HCT116 (cell line): ENCODE results near the gene LRCH1.

ENCODE experiments used
- EGR1 ChIP-seq: IDR thresholded peaks from 2 replicates; pipeline ENCODE4 v1.6.1; 2012; ENCODE audit warnings: low read depth
- EZH2 ChIP-seq: fragments of 200-600 bp; sonication (generic); IDR thresholded peaks from 2 replicates; pipeline ENCODE4 v1.6.1; 2017; ENCODE audit warnings: antibody characterized with exemption, mixed run types
- EZH2phosphoT487 ChIP-seq: fragments of 200-600 bp; IDR thresholded peaks from 2 replicates; pipeline ENCODE4 v1.6.1; 2018; ENCODE audit warnings: antibody characterized with exemption, borderline replicate concordance
- JUND ChIP-seq: IDR thresholded peaks from 2 replicates; pipeline ENCODE4 v1.6.1; 2012
- POLR2A ChIP-seq: IDR thresholded peaks from 2 replicates; pipeline ENCODE4 v1.7.0; 2011; ENCODE audit warnings: borderline replicate concordance; ENCODE audit not compliant: insufficient read depth, insufficient read length; ENCODE audit errors: extremely low read depth
- SRF ChIP-seq: IDR thresholded peaks from 2 replicates; pipeline ENCODE4 v1.6.1; 2012; ENCODE audit warnings: low read depth
- TF ChIP-seq, protein P1 (sequence below), 3 experiments: fragments of 200-600 bp in 1 of 3; sonication (generic) in 1 of 3; IDR thresholded peaks in 2 of 3; conservative IDR thresholded peaks in 1 of 3; 2 replicates each; pipeline ENCODE4 v1.5.1; 2012 to 2017; ENCODE audit warnings: low read depth in 2 of 3, low read length in 2 of 3, antibody characterized with exemption in 1 of 3, borderline replicate concordance in 1 of 3, control low read depth in 1 of 3, mild to moderate bottlenecking in 1 of 3, mixed read lengths in 1 of 3, mixed run types in 1 of 3, moderate library complexity in 1 of 3; ENCODE audit not compliant: insufficient read depth in 1 of 3

DNA sequence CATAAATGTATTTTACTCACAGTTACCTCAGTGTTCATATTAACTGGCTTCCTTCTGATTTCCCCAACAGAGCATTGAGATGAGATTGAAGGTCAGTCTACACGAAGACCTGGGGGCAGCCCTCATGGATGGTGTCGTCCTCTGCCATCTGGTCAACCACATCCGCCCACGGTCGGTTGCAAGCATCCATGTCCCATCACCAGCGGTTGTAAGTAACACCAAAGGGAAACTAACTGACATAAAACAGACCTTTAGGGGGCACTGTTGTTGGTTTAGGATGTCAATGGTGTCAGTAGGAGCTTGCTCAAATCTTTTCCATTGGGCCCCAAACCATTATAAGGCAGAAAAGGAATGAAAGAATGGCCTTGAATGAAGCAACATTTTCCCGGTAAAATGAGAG, 175.8 kb downstream of the LRCH1 start:
- TF ChIP-seq EZH2 (no peak), SRF (no peak), EGR1 (0 out of 2 replicates have a peak, but pooled peaks have one; percentile 15), JUND (no peak), POLR2A (no peak), EZH2phosphoT487 (no peak)
- TF ChIP-seq, protein P1, sequence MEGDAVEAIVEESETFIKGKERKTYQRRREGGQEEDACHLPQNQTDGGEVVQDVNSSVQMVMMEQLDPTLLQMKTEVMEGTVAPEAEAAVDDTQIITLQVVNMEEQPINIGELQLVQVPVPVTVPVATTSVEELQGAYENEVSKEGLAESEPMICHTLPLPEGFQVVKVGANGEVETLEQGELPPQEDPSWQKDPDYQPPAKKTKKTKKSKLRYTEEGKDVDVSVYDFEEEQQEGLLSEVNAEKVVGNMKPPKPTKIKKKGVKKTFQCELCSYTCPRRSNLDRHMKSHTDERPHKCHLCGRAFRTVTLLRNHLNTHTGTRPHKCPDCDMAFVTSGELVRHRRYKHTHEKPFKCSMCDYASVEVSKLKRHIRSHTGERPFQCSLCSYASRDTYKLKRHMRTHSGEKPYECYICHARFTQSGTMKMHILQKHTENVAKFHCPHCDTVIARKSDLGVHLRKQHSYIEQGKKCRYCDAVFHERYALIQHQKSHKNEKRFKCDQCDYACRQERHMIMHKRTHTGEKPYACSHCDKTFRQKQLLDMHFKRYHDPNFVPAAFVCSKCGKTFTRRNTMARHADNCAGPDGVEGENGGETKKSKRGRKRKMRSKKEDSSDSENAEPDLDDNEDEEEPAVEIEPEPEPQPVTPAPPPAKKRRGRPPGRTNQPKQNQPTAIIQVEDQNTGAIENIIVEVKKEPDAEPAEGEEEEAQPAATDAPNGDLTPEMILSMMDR (IDR thresholded peaks at IDR 0.05 in 2 of 3, conservative IDR thresholded peaks at IDR 0.05 in 1 of 3; ENCODE audit: borderline replicate concordance in 1 of 3, insufficient read depth in 1 of 3, low read depth in 2 of 3, low read length in 2 of 3) = peak in 2 of 3 experiments; percentile 35 to 39; a peak in 4 of 6 replicates
